Peyer's patch (tissue), 4 donors: Measurements from ENCODE around the gene CROCC.

Source experiments
- CTCF ChIP-seq, 6 experiments: fragments of 450-650 bp in 4 of 6; fragments of 200-600 bp in 2 of 6; sonication (generic) in 1 of 6; IDR thresholded peaks; one replicate each; pipeline ENCODE4 v1.5.1; 2017 to 2019; ENCODE audit warnings: antibody characterized with exemption in 6 of 6, mild to moderate bottlenecking in 3 of 6, moderate library complexity in 1 of 6
- POLR2A ChIP-seq, 2 donors: fragments of 450-650 bp; IDR thresholded peaks; one replicate each; pipeline ENCODE4 v1.5.1; 2017; ENCODE audit warnings: antibody characterized with exemption in 2 of 2, mild to moderate bottlenecking in 2 of 2, moderate library complexity in 2 of 2

- TF ChIP-seq POLR2A (IDR thresholded peaks at IDR 0.05) (no peak), CTCF (IDR thresholded peaks at IDR 0.05) (no peak)
Observed at GRCh38 chr1:16924216-16924918, 2.6 kb downstream of the CROCC start.
